GM19328 (cell line): ENCODE measurements around the gene MILR1.

ENCODE experiments used
- ATAC-seq: cut with Tn5 transposase; IDR thresholded peaks from one replicate; pipeline ENCODE4 v1.9.1; 2021; ENCODE audit warnings: mild to moderate bottlenecking, moderate library complexity; ENCODE audit not compliant: unreplicated experiment

Gene MILR1

DNA sequence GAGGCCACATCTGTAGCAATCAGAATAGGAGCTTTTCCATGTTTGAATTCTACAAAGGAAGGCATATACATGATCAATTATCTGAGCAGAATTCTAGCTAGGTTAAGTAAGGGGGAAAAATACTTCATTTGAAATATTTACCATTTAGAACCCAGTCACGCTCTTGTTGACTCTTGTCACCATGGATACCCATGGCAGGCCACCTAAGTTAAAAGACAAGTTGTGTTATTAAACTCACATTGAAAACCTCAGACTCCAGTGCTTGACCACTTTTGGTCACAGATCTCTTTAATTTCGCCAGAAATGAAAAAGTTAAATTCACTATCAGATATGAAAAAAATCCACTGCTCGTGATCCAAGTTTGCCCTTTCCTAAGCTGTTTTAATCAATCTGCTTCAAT, 53.1 kb downstream of the MILR1 start:
- ATAC-seq, result no peak

DNA sequence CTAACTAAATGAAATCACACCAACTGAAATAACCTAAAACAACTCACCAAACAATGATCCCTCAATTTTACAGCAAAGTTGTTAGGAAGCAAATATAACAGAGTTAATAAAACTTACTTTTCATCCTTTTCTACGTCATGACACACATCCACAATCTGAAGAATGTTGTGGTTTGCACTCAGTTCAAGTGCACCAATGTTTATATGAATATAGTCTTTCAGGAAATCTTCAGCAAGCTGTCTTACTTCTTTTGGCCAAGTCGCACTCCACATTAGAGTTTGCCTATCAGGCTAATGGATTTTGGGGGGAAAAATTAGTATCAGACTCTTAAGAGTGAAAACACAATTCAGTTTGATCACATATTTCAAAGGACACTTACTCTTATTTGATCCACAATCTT, 53.9 kb downstream of the MILR1 start:
- ATAC-seq, result no peak

DNA sequence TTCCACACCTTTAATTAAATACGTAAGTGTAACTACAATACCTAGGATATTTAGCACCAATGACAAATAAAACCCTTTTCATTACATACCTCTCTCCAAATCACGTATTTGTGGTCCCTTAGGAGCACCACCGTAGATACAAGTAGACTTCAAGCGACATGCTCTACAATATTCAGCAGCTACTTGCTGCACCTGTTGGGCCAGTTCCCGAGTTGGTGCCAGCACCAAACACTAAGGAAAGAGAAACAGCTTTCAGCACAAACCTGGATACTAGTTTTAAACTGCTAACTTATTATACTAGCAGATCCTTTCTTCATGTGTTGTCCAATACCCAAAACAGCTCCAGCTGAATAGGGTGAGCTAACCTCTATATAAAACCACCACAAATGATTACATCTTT, 54.4 kb downstream of the MILR1 start:
- no peak for ATAC-seq

DNA sequence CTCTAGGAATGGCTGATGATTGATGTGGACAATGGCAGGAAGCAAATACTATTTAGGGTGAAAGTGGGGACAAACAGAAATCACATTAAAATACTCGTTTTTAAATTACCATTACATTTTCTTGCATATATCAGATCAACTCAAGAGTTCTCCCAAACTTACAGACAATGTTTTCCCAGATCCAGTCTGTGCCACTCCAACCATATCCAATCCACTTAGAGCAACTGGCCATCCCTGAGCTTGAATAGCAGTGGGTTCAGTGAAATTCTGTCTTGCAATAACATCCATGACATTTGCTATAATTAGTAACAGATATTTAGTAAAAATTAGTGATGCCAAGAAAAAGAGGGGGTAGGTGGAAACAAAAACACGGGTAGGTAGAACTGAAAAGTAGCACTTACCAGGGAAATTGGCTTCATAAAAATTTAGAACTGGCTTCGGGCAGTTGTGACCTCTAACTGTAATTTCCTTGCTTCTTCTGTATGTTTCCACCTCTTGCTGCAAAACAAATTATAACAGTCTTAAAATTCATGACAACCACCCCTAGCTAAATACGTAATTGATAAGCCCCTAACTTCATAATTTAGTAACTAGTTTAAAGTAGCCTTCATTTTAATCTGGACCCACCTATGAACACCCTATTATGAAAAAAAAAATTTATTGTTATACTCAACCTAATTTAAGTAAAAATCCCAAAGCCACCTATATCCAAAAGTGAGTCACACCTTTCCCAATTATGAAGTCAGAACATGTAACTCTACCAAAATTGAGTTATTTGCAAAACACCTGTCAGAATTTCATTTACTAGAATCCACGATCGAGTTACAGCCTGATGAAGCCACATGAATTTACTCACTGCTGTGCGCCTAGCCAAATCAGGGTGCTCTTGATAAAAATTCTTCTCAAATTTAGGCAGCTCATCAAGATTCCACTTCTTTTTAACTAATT, 55.2 kb downstream of the MILR1 start:
- ATAC-seq, result no peak

DNA sequence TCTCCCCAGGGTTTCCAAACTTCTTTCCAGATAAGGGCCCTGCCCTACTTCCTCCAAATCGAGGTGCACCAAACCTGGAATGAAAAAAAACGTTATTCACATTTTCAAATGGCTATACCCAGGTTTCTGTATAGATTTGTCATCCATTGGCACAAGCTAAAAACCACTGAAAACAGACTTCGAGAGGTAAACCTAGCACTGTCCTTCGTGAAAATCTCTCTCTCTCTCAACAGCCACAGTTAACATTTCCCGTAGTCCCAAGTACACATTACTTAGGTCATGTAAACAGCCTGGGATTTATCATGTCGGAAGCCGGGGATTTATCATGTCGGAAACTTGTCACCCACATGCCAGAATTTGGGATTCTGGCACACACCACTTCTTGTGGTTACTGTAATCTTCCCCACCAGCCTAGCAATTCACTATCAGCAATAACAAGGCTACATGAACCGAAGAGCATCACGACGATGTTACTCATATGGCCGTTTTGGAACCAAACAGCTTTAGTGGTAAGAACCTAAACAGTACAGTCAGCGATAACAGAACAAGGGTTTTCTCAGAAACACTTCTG, 55.9 kb downstream of the MILR1 start:
- no peak for ATAC-seq

DNA sequence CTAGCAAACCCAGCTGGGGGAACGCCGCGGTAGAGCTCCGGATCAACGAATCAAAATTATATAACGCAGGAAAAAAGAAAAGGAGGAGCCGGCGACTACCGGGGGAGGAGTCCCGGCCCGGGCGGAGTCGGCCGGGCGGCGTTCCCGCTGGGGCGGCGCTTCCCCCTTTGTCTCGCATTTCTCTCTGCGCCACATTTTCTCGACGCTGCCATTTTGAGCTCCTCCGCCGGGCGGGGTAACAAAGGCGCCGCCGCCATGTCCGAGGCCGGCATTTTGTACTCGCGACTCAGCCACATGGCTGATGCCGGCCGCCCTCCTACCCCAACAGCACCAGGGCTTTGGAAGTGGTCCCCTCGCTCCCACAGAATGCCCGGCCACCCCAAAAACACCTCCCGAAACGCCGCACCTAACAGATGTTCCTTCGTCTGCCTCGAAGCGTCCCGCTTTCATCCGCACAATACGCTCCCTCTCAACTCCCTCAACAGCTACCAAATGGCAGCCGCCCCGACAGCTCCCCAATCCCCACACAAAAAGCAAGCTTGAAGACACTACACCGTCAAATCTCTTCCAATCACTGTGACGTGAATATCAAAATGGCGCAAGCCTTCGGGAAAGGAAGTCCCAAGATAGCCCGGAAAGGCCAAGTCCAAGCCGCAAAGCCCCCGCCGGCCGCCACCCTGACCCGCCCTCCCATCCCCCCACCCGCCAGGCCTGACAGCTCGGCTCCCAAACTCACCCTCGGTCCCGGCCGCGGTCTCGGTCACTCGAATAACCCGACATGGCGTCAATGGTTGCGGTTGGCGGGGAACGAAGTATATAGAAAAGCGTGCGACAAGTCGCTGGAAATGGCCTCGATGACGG, 56.7 kb downstream of the MILR1 start:
- no peak for ATAC-seq

DNA sequence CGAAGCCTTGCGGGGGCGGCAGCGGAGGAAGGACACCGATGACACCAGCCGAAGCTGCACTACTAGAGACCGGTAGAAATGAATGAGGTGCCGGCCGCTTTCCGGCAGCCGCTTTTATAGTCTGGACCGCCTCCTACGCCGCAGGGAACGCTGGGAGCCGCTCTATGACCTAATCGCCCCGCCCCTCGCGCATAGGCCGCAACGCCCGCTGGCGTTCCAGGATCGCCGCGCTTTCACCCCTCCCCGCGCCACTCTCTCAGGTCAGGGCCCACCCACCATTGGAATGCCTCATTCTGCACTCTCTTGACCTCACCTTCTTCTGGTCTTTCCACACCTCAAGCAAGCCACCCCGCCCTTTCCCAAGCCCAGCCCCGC, 57.3 kb downstream of the MILR1 start, which contains the start of gene DDX5:
TSS of gene DDX5 (minus strand) at position 89 of the 375 bp plus-strand sequence. CDS start 170 bp downstream, outside the sequence.
- ATAC-seq, result peak; percentile 58

DNA sequence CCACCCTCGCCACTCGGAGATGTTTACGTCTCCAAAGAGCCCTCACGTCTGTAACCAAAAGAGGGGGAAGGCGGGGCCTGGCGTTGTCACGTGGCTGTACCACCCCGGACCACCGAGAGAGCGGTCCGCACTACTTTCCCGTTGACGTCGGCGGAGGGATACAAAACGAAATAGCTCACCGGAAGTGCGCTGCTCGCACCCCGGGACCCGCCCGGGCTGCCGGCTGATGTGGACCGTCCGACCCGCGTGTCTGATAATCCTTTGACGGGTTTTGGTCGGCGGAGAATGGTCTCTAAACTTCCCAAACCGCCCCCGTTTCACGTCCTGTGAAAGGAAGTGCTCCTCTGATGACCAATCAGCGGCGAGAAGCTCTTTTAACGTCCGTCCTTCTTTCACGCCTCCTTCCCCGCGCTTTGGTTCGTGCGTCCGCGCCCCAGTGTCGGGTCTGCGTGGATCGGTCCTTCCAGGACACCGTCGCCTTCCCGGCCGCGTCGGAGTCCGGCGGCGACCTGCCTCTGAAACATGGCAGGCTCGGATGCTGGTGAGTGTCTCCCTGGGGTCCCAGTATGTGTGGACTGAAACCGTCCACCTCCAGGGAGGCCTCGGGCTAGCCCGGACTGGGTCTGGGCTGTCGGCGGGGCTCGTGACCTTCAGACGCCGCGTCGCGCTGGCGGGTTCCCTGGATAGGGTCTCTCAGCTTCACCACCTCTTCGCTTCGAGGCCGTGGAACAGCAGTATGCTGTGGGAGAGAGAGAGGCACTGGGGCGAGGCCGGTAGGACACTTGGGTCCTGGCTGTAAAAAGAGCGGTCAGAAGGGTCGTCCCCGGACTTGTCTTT, 57.9 kb downstream of the MILR1 start, which contains the start of gene CEP95:
TSS of gene CEP95 (plus strand) at position 402 of the 837 bp plus-strand sequence. CDS start at position 523, 121 bp downstream.
- ATAC-seq, result peak; percentile 61

DNA sequence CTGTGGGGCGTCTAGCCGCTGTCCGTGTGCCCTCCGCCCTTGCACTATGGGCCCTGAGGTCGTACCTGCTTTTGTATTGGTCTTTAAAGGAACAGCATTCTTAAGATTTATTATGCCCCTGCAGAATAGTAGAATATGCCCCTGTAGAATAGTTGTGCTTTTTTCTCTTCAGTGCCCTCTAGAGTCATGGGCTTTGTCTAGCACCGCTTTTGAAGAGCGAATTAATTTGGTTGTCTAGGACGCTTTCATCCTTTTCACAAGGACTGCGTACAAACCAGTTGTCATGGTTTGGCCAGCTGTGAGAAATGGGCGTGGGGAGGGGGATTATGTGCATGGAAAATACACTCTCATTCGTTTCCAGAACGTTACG, 58.5 kb downstream of the MILR1 start:
- no peak for ATAC-seq

DNA sequence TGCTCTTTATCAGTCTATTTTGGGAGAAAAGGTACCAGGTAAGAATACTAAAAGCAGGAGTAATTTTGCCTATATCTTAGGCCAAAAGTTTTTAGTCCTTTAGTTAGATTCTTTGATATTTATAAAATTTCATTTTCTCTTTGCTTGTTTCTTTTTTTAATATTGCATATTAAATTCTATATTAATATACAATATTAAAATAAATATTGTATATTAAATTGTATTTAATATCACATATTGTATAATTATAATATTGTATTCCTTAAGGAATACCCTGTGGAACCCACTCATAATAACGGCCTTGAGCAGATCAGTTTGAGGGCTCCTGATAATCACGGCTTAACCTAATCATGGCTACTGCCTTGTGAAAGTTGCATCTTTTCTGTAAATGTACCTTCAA, 59.8 kb downstream of the MILR1 start:
- no peak for ATAC-seq

DNA sequence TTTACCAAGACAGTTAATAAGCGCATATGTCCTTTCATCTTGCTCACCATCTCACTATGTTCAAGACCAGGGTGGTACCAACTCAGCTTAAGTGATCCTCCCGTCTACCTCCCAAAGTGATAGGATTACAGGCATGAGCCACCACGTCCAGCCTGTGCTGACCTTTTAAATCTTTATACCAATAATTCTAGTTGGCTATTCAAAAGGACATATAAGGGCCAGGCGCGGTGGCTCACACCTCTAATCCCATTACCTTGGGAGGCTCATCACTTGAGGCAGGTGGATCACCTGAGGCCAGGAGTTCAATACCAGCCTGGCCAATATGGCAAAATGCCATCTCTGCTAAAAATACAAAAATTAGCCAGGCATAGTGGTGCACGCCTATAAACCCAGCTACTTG, 60.3 kb downstream of the MILR1 start:
- ATAC-seq, result no peak

DNA sequence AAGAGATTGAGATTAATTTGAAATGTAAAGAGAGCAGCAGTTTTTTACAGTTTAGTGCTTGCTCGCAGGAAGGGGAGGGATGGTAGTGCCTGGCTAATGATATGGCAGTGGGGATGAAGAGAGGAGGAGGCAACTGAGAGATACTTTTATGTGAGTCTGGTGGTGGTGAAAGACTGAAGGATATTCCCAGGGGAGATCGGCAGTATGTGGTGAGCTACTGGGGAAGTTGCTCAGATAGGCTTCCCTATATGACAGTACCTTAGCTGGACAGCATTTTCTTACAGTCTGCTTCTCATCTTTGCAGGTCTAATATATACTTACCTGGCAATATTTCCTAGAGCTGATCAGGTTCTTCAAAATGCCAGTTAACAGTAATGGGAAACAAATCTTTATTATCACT, 66.5 kb downstream of the MILR1 start:
- ATAC-seq, result no peak

DNA sequence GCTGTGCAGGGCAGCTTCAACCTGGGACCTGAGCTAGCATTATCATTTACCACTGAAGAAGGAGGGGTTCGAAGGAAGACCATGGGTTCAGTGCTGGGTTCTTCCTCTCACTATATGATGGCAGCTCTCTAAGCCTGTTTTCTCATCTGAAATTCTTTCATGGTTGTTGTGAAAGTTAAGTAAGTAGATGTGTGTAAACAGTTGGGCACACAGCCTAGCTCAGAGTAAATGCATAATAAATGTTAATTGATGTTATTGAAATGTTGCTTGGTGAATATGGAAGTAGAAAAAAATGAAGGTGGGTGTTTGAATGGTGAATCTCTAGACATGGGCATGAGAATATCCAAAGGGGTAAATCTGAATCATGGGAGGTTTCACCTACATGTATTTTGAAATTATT, 66.9 kb downstream of the MILR1 start:
- ATAC-seq, result no peak
